WTC11 (cell line): Measurements from ENCODE around the gene DPP10. TPM values are rescaled to one million over a fixed set of nuclear protein-coding genes. Genes with fewer than 3 reads are reported as not detected.

Experiments
- ATAC-seq: fragments of 200-7000 bp; cut with Tn5 transposase; 2 replicates; pipeline ENCODE4 v1.10.0; 2021; ENCODE audit warnings: mild to moderate bottlenecking, moderate library complexity
- CTCF ChIA-PET: fragments of 300-600 bp; sonication (Branson Sonifier 250); formaldehyde crosslinking; loops from one replicate; lab custom pipeline; 2021; ENCODE audit warnings: antibody characterized with exemption; lab: Charles Lee
- POLR2A ChIA-PET: fragments of 350-600 bp; sonication (Branson Sonifier 250); formaldehyde crosslinking; loops from one replicate; lab custom pipeline; 2021; ENCODE audit warnings: antibody characterized with exemption; lab: Charles Lee
- DNase-seq: peaks from one replicate; pipeline ENCODE4 v3.0.0; 2021; ENCODE audit warnings: low spot score
- H3K27ac Mint-ChIP-seq: 2 replicates; pipeline ENCODE4 v1.8.0; 2021; ENCODE audit warnings: mixed read lengths
- H3K27me3 Mint-ChIP-seq: 2 replicates; pipeline ENCODE4 v1.8.0; 2021; ENCODE audit warnings: low read depth, mild to moderate bottlenecking, moderate library complexity, mixed read lengths
- H3K36me3 Mint-ChIP-seq: 2 replicates; pipeline ENCODE4 v1.8.0; 2021; ENCODE audit warnings: mixed read lengths
- H3K4me1 Mint-ChIP-seq: 2 replicates; pipeline ENCODE4 v1.8.0; 2022; ENCODE audit warnings: mixed read lengths
- H3K4me3 Mint-ChIP-seq: 2 replicates; pipeline ENCODE4 v1.8.0; 2021; ENCODE audit warnings: mild to moderate bottlenecking, moderate library complexity, mixed read lengths
- H3K9me3 Mint-ChIP-seq: 2 replicates; pipeline ENCODE4 v1.8.0; 2021; ENCODE audit warnings: mixed read lengths
- AFF4 ChIP-seq: sonication (generic); formaldehyde crosslinking; IDR thresholded peaks from 2 replicates; pipeline ENCODE4 v1.8.1; 2023; ENCODE audit warnings: mild to moderate bottlenecking, missing genetic modification reagents, borderline replicate concordance
- ATF1 ChIP-seq: sonication (generic); formaldehyde crosslinking; IDR thresholded peaks from 2 replicates; pipeline ENCODE4 v1.8.1; 2023; ENCODE audit warnings: mild to moderate bottlenecking, moderate library complexity, missing genetic modification reagents
- ATF6 ChIP-seq: sonication (generic); formaldehyde crosslinking; IDR thresholded peaks from 2 replicates; pipeline ENCODE4 v1.8.1; 2023; ENCODE audit warnings: mild to moderate bottlenecking, missing genetic modification reagents
- CBFB ChIP-seq: sonication (generic); formaldehyde crosslinking; IDR thresholded peaks from 2 replicates; pipeline ENCODE4 v1.8.1; 2022; ENCODE audit warnings: mild to moderate bottlenecking, low read depth, missing genetic modification reagents
- CDX4 ChIP-seq: fragments of 250-450 bp; sonication (Bioruptor Pico); IDR thresholded peaks from 2 replicates; pipeline ENCODE4 v1.9.0; 2021; ENCODE audit warnings: moderate library complexity, mild to moderate bottlenecking, inconsistent platforms, borderline replicate concordance
- E2F4 ChIP-seq: sonication (generic); formaldehyde crosslinking; IDR thresholded peaks from 2 replicates; pipeline ENCODE4 v1.8.1; 2022; ENCODE audit warnings: low read depth, mild to moderate bottlenecking, moderate library complexity, missing genetic modification reagents, borderline replicate concordance
- FOXP1 ChIP-seq: sonication (generic); formaldehyde crosslinking; IDR thresholded peaks from 2 replicates; pipeline ENCODE4 v1.8.0; 2022; ENCODE audit warnings: missing genetic modification reagents, mild to moderate bottlenecking, moderate library complexity, borderline replicate concordance
- GTF2I ChIP-seq: fragments of 250-450 bp; sonication (Bioruptor Pico); conservative IDR thresholded peaks from 2 replicates; pipeline ENCODE4 v1.4.0; 2021; ENCODE audit warnings: mild to moderate bottlenecking
- MLX ChIP-seq: sonication (generic); formaldehyde crosslinking; IDR thresholded peaks from 2 replicates; pipeline ENCODE4 v1.8.1; 2023; ENCODE audit warnings: mild to moderate bottlenecking, missing genetic modification reagents, moderate library complexity
- MXD4 ChIP-seq: fragments of 250-450 bp; sonication (Bioruptor Pico); IDR thresholded peaks from 2 replicates; pipeline ENCODE4 v1.8.0; 2021; ENCODE audit warnings: mild to moderate bottlenecking, moderate library complexity, borderline replicate concordance
- MYBL2 ChIP-seq: sonication (generic); formaldehyde crosslinking; IDR thresholded peaks from 2 replicates; pipeline ENCODE4 v1.8.1; 2023; ENCODE audit warnings: mild to moderate bottlenecking, moderate library complexity, missing genetic modification reagents
- NFYB ChIP-seq: sonication (generic); formaldehyde crosslinking; conservative IDR thresholded peaks from 2 replicates; pipeline ENCODE4 v1.8.0; 2022; ENCODE audit warnings: low read depth, missing genetic modification reagents
- OVOL2 ChIP-seq: fragments of 250-450 bp; sonication (Bioruptor Pico); IDR thresholded peaks from 2 replicates; pipeline ENCODE4 v1.9.0; 2021; ENCODE audit warnings: mild to moderate bottlenecking, borderline replicate concordance
- SMAD3 ChIP-seq: sonication (generic); formaldehyde crosslinking; IDR thresholded peaks from 2 replicates; pipeline ENCODE4 v1.8.0; 2022; ENCODE audit warnings: missing genetic modification reagents, mild to moderate bottlenecking, borderline replicate concordance
- ZNF232 ChIP-seq: sonication (generic); formaldehyde crosslinking; IDR thresholded peaks from 2 replicates; pipeline ENCODE4 v1.8.0; 2022; ENCODE audit warnings: mild to moderate bottlenecking, missing genetic modification reagents
- ZNF416 ChIP-seq: fragments of 250-450 bp; sonication (Bioruptor Pico); IDR thresholded peaks from 2 replicates; pipeline ENCODE4 v1.9.0; 2021; ENCODE audit warnings: mild to moderate bottlenecking, inconsistent platforms
- ZNF671 ChIP-seq: fragments of 250-450 bp; sonication (Bioruptor Pico); IDR thresholded peaks from 2 replicates; pipeline ENCODE4 v1.8.0; 2021; ENCODE audit warnings: mild to moderate bottlenecking
- total RNA-seq: library from RNA; stranded (reverse); gene quantifications from 3 replicates; pipeline ENCODE4 v1.2.3, GENCODE V29; 2021
- TF ChIP-seq, protein P1 (sequence below): fragments of 250-450 bp; sonication (Bioruptor Pico); IDR thresholded peaks from 2 replicates; pipeline ENCODE4 v1.9.0; 2021; ENCODE audit warnings: mild to moderate bottlenecking, borderline replicate concordance

DPP10 gene
- total RNA-seq, 1 experiment from 2014 or later: 4.0 TPM

- POLR2A ChIA-PET: no interaction called here
- Mint-ChIP-seq H3K4me3 (no peak overlapping the region), H3K9me3 (peaks cover 20% of the 10 kb centered on the region), H3K27me3 (no peaks in the 10 kb centered on the region), H3K27ac (no peak overlapping the region), H3K4me1 (peaks cover 26% of the 10 kb centered on the region), H3K36me3 (peaks cover 12% of the 10 kb centered on the region; the same call in 1 of the 2 replicates)
- TF ChIP-seq, protein P1, sequence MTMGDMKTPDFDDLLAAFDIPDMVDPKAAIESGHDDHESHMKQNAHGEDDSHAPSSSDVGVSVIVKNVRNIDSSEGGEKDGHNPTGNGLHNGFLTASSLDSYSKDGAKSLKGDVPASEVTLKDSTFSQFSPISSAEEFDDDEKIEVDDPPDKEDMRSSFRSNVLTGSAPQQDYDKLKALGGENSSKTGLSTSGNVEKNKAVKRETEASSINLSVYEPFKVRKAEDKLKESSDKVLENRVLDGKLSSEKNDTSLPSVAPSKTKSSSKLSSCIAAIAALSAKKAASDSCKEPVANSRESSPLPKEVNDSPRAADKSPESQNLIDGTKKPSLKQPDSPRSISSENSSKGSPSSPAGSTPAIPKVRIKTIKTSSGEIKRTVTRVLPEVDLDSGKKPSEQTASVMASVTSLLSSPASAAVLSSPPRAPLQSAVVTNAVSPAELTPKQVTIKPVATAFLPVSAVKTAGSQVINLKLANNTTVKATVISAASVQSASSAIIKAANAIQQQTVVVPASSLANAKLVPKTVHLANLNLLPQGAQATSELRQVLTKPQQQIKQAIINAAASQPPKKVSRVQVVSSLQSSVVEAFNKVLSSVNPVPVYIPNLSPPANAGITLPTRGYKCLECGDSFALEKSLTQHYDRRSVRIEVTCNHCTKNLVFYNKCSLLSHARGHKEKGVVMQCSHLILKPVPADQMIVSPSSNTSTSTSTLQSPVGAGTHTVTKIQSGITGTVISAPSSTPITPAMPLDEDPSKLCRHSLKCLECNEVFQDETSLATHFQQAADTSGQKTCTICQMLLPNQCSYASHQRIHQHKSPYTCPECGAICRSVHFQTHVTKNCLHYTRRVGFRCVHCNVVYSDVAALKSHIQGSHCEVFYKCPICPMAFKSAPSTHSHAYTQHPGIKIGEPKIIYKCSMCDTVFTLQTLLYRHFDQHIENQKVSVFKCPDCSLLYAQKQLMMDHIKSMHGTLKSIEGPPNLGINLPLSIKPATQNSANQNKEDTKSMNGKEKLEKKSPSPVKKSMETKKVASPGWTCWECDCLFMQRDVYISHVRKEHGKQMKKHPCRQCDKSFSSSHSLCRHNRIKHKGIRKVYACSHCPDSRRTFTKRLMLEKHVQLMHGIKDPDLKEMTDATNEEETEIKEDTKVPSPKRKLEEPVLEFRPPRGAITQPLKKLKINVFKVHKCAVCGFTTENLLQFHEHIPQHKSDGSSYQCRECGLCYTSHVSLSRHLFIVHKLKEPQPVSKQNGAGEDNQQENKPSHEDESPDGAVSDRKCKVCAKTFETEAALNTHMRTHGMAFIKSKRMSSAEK (CRISPR knock-in tag): no peak
- TF ChIP-seq SMAD3 (no peak), ATF1 (CRISPR knock-in tag) (no peak), E2F4 (CRISPR knock-in tag) (no peak), CBFB (CRISPR knock-in tag) (no peak), ZNF232 (CRISPR knock-in tag) (no peak), ATF6 (CRISPR knock-in tag) (no peak), MLX (CRISPR knock-in tag) (no peak), CDX4 (CRISPR knock-in tag) (no peak), NFYB (CRISPR knock-in tag) (no peak)
- CTCF ChIA-PET: no interaction called here
- no peak for ATAC-seq
- DNase-seq: no peak
These were observed 954.1 kb downstream of the DPP10 start for GRCh38 chr2:115396579-115396978.

- no peak overlapping the region for H3K27ac Mint-ChIP-seq
- H3K9me3 Mint-ChIP-seq: peaks cover 24% of the 10 kb centered on the region
- CTCF ChIA-PET: no interaction called here
- peaks cover 20% of the 10 kb centered on the region for H3K4me1 Mint-ChIP-seq
- no peaks in the 10 kb centered on the region for H3K27me3 Mint-ChIP-seq
- ATAC-seq (no peak), DNase-seq (no peak)
- peaks cover 15% of the 10 kb centered on the region for H3K36me3 Mint-ChIP-seq
- POLR2A ChIA-PET: no interaction called here
- H3K4me3 Mint-ChIP-seq: no peak overlapping the region
- TF ChIP-seq FOXP1 (CRISPR knock-in tag): no peak
- no peak for TF ChIP-seq AFF4
- TF ChIP-seq, protein P1 (CRISPR knock-in tag): no peak
- TF ChIP-seq ZNF416 (CRISPR knock-in tag): no peak
- TF ChIP-seq ZNF671 (CRISPR knock-in tag): no peak
- no peak for TF ChIP-seq MYBL2
- no peak for TF ChIP-seq OVOL2 (CRISPR knock-in tag)
- TF ChIP-seq MXD4 (CRISPR knock-in tag): no peak
- TF ChIP-seq GTF2I: no peak
These were observed 958.5 kb downstream of the DPP10 start for GRCh38 chr2:115400940-115401339.
